ENCODE measurements around the gene PFKFB2.
A peak's percentile ranks its signal among the peaks of the same experiment; 100 is the strongest.

DNA sequence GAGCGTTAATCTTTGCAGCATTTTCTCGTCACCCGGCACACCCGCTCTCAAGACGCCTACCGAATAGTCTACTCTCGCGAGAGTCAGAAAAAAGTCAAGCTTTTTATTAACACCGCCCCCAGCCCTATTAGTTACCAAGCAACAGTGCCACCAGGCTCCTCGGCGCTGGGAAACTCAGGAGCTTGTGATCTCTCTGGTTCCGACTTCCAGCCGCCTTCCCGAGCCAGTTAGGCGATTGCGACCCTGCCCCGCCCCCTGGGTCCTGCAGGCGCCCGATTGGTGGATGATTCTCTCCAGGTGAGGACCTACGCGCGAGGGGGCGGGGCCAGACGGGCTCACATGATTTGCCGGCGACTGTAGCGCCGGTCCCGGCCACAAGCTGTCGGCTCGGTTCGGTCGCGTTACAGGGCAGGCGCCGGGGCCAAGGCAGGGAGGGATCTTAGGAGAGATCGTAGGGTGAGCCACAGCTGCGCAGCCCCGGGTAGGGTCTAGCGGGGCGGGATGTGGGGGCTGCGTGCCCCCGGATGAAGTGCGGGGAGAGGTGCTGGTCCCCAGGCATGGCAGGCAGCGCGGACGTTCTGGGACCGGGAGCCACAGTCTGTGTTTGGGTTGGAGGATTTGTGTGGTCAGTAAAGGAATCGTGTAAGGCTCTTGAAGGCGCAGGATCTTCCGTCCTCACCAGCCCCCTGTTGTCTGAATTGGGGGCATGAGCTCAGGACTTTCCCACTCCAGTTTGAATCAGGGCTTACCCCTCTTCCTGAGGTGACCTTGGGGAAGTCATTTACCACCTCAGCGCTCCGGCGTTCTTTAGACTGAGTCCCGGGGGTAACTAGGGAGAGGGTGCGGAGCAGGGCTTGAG, at the start of gene PFKFB2:
- TF ChIP-seq, protein P1, sequence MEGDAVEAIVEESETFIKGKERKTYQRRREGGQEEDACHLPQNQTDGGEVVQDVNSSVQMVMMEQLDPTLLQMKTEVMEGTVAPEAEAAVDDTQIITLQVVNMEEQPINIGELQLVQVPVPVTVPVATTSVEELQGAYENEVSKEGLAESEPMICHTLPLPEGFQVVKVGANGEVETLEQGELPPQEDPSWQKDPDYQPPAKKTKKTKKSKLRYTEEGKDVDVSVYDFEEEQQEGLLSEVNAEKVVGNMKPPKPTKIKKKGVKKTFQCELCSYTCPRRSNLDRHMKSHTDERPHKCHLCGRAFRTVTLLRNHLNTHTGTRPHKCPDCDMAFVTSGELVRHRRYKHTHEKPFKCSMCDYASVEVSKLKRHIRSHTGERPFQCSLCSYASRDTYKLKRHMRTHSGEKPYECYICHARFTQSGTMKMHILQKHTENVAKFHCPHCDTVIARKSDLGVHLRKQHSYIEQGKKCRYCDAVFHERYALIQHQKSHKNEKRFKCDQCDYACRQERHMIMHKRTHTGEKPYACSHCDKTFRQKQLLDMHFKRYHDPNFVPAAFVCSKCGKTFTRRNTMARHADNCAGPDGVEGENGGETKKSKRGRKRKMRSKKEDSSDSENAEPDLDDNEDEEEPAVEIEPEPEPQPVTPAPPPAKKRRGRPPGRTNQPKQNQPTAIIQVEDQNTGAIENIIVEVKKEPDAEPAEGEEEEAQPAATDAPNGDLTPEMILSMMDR (tag by site-specific recombination; IDR thresholded peaks at IDR 0.05) = peak; percentile 68
- TF ChIP-seq ZNF707 (tag by site-specific recombination; IDR thresholded peaks at IDR 0.05) = no peak
- no peak; the same call in 1 of the 2 replicates for TF ChIP-seq ZNF558 (tag by site-specific recombination; IDR thresholded peaks at IDR 0.05)
- peak; percentile 66 for TF ChIP-seq ZNF629 (tag by site-specific recombination; IDR thresholded peaks at IDR 0.05)
- TF ChIP-seq ZNF140 (tag by site-specific recombination; IDR thresholded peaks at IDR 0.05) = no peak
- peak; percentile 74; the same call in 1 of the 2 replicates for TF ChIP-seq ZNF2 (tag by site-specific recombination; IDR thresholded peaks at IDR 0.05)
- no peak for TF ChIP-seq ZBTB7A (tag by site-specific recombination; IDR thresholded peaks at IDR 0.05; ENCODE audit: low read depth)
- no peak for TF ChIP-seq ZNF184 (tag by site-specific recombination; IDR thresholded peaks at IDR 0.05)
- TF ChIP-seq ZEB2 (tag by site-specific recombination; IDR thresholded peaks at IDR 0.05) = peak; percentile 84; the same call in 1 of the 2 replicates
- no peak for TF ChIP-seq YY1 (tag by site-specific recombination; IDR thresholded peaks at IDR 0.05)
- no peak for TF ChIP-seq ZNF394 (tag by site-specific recombination; IDR thresholded peaks at IDR 0.05; ENCODE audit: borderline replicate concordance)
- TF ChIP-seq ZNF626 (tag by site-specific recombination; IDR thresholded peaks at IDR 0.05) = no peak
- TF ChIP-seq ZNF530 (tag by site-specific recombination; IDR thresholded peaks at IDR 0.05; ENCODE audit: low read depth) = no peak

Data from HEK293 (cell line).